ENCODE measurements around the gene FKBP9. TPM values are rescaled to one million over a fixed set of nuclear protein-coding genes. Genes with fewer than 3 reads are reported as not detected.
"Not testable (repeated sequence)": the region's sequence is repeated elsewhere in the genome, so short reads cannot be mapped to it uniquely, and the experiment has no call there.

Gene FKBP9
- total and polyA plus RNA-seq, 2 donors (not counting 3 experiments of a cell fraction or from before 2014, with no cell fraction given) = 88.7 to 124 TPM

DNA sequence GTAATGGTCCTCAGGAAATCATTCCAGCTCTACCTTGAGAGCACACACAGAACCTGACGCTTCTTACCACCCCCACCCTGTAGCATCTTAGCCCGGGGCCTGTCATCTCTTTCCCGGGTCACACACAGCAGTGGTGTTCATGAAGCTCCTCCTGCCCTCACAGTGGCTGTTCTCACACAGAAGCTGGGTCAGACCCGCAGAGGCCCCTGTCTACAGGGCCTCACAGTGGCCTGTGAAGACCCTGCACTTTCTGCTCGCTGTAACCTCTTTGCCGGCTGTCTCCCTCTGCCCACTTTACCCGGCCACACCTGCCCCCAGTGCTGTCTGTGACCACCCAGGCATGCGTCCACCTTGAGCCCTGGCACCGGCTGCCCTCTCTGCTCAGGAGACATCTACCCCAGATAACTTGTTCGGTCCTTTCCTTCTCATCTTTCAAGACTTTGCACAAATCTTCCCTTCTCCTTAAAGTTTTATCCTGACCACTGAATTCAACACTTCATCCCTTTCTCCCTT, 46.9 kb downstream of the FKBP9 start:
- CTCF ChIA-PET; dilution Hi-C loops (cut with MboI; ENCODE audit: extremely low pct_ligation_motif_present, low sequenced_read_pairs); H3K27me3 ChIP-seq (ENCODE audit: control insufficient read depth in 2 of 2, insufficient read depth in 2 of 2, low read length in 2 of 2); FAIRE-seq; H3K9me3 ChIP-seq (replicated peaks; ENCODE audit: control insufficient read depth, insufficient read depth, low read length); H3K9ac ChIP-seq (replicated peaks; ENCODE audit: extremely low read depth, insufficient read depth, low read length); H3K9me1 ChIP-seq (replicated peaks; ENCODE audit: control insufficient read depth, extremely low read depth, insufficient read depth, low read length); H3K4me1 ChIP-seq (ENCODE audit: control insufficient read depth, extremely low read depth, insufficient read depth, low read length); H3K36me3 ChIP-seq (ENCODE audit: control insufficient read depth in 2 of 2, extremely low read depth in 1 of 2, insufficient read depth in 2 of 2, low read length in 2 of 2); H3K79me2 ChIP-seq (ENCODE audit: control insufficient read depth, insufficient read depth, low read length); H3K27ac ChIP-seq (ENCODE audit: insufficient read depth, low read depth, low read length); DNase-seq (ENCODE audit: low read depth, low spot score); H4K20me1 ChIP-seq (replicated peaks; ENCODE audit: control insufficient read depth, extremely low read depth, insufficient read depth, low read length); intact Hi-C loops (cut with micrococcal nuclease); H2AFZ ChIP-seq (ENCODE audit: low read depth, low read length); H3K4me3 ChIP-seq (replicated peaks in 1 of 3; ENCODE audit: insufficient read depth in 1 of 3, low read depth in 1 of 3, low read length in 3 of 3); POLR2A ChIA-PET; BruUV-seq (replicated peaks); H3K4me2 ChIP-seq (ENCODE audit: insufficient read depth, low read length): not testable (repeated sequence)

GRCh38 chr7:33005193-33005592, 48.0 kb downstream of the FKBP9 start:
- H3K9me1 ChIP-seq (replicated peaks; ENCODE audit: control insufficient read depth, extremely low read depth, insufficient read depth, low read length); H3K36me3 ChIP-seq (ENCODE audit: control insufficient read depth in 2 of 2, extremely low read depth in 1 of 2, insufficient read depth in 2 of 2, low read length in 2 of 2); H3K9ac ChIP-seq (replicated peaks; ENCODE audit: extremely low read depth, insufficient read depth, low read length); intact Hi-C loops (cut with micrococcal nuclease); dilution Hi-C loops (cut with MboI; ENCODE audit: extremely low pct_ligation_motif_present, low sequenced_read_pairs); CTCF ChIA-PET; H2AFZ ChIP-seq (ENCODE audit: low read depth, low read length); H3K9me3 ChIP-seq (replicated peaks; ENCODE audit: control insufficient read depth, insufficient read depth, low read length); H3K4me2 ChIP-seq (ENCODE audit: insufficient read depth, low read length); POLR2A ChIA-PET; H3K27me3 ChIP-seq (ENCODE audit: control insufficient read depth in 2 of 2, insufficient read depth in 2 of 2, low read length in 2 of 2); H3K4me1 ChIP-seq (ENCODE audit: control insufficient read depth, extremely low read depth, insufficient read depth, low read length); BruUV-seq (replicated peaks); FAIRE-seq; H3K79me2 ChIP-seq (ENCODE audit: control insufficient read depth, insufficient read depth, low read length); DNase-seq (ENCODE audit: low read depth, low spot score); H3K27ac ChIP-seq (ENCODE audit: insufficient read depth, low read depth, low read length); H4K20me1 ChIP-seq (replicated peaks; ENCODE audit: control insufficient read depth, extremely low read depth, insufficient read depth, low read length); H3K4me3 ChIP-seq (replicated peaks in 1 of 3; ENCODE audit: insufficient read depth in 1 of 3, low read depth in 1 of 3, low read length in 3 of 3): not testable (repeated sequence)

DNA sequence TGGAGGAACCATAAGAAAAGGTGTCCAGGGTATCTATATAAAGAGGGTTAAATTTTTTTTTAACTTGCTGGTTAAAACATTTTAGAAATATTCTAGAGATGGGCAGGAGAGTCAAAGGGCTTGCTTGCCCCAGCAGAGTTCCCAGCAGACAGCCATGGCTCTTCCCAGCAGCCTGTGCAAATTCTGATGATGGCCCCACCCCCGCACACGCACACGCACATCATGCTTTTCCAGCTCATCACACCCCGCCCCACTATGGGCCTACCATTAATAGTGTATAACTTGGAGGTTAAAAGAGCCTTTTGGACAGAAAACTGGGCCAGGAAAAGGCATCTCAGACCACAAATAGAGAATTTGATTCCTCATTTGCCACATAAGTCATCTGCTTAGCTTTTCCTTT, 48.5 kb downstream of the FKBP9 start:
- H3K4me2 ChIP-seq (ENCODE audit: insufficient read depth, low read length); H3K9me3 ChIP-seq (replicated peaks; ENCODE audit: control insufficient read depth, insufficient read depth, low read length); H3K27me3 ChIP-seq (ENCODE audit: control insufficient read depth in 2 of 2, insufficient read depth in 2 of 2, low read length in 2 of 2); H3K9me1 ChIP-seq (replicated peaks; ENCODE audit: control insufficient read depth, extremely low read depth, insufficient read depth, low read length); dilution Hi-C loops (cut with MboI; ENCODE audit: extremely low pct_ligation_motif_present, low sequenced_read_pairs); H3K36me3 ChIP-seq (ENCODE audit: control insufficient read depth in 2 of 2, extremely low read depth in 1 of 2, insufficient read depth in 2 of 2, low read length in 2 of 2); DNase-seq (ENCODE audit: low read depth, low spot score); H3K27ac ChIP-seq (ENCODE audit: insufficient read depth, low read depth, low read length); H3K79me2 ChIP-seq (ENCODE audit: control insufficient read depth, insufficient read depth, low read length); POLR2A ChIA-PET; CTCF ChIA-PET; intact Hi-C loops (cut with micrococcal nuclease); H3K9ac ChIP-seq (replicated peaks; ENCODE audit: extremely low read depth, insufficient read depth, low read length); H4K20me1 ChIP-seq (replicated peaks; ENCODE audit: control insufficient read depth, extremely low read depth, insufficient read depth, low read length); H2AFZ ChIP-seq (ENCODE audit: low read depth, low read length); H3K4me3 ChIP-seq (replicated peaks in 1 of 3; ENCODE audit: insufficient read depth in 1 of 3, low read depth in 1 of 3, low read length in 3 of 3); FAIRE-seq; H3K4me1 ChIP-seq (ENCODE audit: control insufficient read depth, extremely low read depth, insufficient read depth, low read length): not testable (repeated sequence)
- BruUV-seq (replicated peaks) = TSS peak; percentile 61

All from endothelial cell of umbilical vein (primary cell).